NB4 (cell line): ENCODE measurements around the gene VAV2.

ENCODE experiments used
- POLR2A ChIP-seq: IDR thresholded peaks from 2 replicates; pipeline ENCODE4 v1.6.1; 2011; ENCODE audit warnings: mild to moderate bottlenecking; ENCODE audit not compliant: insufficient read length; ENCODE audit errors: extremely low read depth
- TF ChIP-seq, protein P1 (sequence below): IDR thresholded peaks from one replicate; pipeline ENCODE4 v1.5.1; 2012; ENCODE audit warnings: low read depth, low read length

- TF ChIP-seq, protein P1, sequence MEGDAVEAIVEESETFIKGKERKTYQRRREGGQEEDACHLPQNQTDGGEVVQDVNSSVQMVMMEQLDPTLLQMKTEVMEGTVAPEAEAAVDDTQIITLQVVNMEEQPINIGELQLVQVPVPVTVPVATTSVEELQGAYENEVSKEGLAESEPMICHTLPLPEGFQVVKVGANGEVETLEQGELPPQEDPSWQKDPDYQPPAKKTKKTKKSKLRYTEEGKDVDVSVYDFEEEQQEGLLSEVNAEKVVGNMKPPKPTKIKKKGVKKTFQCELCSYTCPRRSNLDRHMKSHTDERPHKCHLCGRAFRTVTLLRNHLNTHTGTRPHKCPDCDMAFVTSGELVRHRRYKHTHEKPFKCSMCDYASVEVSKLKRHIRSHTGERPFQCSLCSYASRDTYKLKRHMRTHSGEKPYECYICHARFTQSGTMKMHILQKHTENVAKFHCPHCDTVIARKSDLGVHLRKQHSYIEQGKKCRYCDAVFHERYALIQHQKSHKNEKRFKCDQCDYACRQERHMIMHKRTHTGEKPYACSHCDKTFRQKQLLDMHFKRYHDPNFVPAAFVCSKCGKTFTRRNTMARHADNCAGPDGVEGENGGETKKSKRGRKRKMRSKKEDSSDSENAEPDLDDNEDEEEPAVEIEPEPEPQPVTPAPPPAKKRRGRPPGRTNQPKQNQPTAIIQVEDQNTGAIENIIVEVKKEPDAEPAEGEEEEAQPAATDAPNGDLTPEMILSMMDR, result no peak
- no peak for TF ChIP-seq POLR2A
Measured at GRCh38 chr9:133737071-133737773, 254.9 kb downstream of the VAV2 start.
